NCI-H1436 (cell line): Measurements from ENCODE around the gene TSPAN12.
"Not testable (repeated sequence)": the region's sequence is repeated elsewhere in the genome, so short reads cannot be mapped to it uniquely, and the experiment has no call there.

Experiments used
- DNase-seq: peaks from one replicate; lab custom pipeline; 2025; lab: John Stamatoyannopoulos, UW

The TSPAN12 gene

DNA sequence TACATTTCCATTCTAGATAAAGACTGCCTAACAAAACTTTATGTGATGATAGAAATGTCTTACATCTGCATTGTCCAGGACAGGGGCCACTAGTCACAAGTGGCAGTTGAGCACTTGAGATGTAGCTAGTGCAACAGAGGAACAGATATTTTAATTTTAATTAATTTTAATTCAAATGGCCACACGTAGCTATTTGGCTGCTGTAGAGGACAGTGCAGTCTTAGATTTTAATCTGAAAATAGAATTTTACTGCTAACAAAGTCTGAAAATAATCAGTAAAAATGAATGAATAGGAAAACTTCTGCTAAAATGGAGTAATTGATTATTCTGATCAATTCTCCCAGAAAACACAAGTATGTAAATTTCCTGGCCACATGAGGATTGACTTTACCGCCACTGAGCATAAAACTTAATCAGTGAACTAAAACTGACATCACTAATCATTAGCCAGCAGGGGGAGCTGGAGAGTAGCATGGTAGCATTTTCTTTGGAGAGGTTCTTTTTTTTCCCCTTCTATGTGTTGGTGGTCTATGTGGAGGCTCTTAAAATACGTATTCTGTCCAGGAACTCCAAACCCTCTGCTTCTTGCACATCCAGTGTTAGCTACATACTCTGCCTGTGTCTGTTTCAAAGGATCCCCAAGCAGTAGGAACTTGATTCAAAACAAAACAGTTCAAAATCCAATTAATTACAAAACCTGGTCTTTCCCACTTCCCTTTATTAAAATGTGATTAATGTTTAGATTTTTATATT lies 52.1 kb downstream of the TSPAN12 start:
- DNase-seq, result peak; percentile 45

- no peak for DNase-seq
Measured at GRCh38 chr7:120802751-120803150, 55.2 kb downstream of the TSPAN12 start.

- DNase-seq, result no peak
Measured at GRCh38 chr7:120799813-120800475, 58.0 kb downstream of the TSPAN12 start.

- DNase-seq, result no peak
Measured at GRCh38 chr7:120799147-120799546, 58.8 kb downstream of the TSPAN12 start.

DNA sequence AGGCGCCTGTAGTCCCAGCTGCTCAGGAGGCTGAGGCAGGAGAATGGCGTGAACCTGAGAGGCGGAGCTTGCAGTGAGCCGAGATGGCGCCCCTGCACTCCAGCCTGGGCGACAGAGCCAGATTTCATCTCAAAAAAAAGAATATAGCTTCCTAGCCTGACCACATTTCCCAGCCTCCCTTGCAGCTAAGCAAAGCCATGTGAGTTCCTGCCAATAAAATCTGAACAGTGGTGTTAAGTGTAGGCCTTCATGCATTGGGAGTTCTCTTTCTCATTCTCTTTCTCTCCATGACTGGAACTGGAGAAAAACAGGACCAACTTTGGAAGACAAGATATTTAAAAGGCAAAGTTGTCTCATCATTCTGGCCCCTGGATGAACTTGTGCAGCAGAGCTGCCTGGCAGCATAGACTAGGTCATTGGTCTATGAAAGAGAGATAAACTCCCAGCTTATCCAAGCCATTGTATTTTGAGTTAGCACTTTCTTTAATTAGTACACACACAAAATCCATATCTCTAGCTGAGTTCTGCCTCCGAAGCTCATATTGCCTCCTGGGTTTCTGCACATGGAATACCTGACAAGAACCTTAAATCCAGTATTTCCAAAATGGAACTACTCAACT lies 60.8 kb downstream of the TSPAN12 start:
- DNase-seq, result no peak

GRCh38 chr7:120794106-120794729 lies 63.7 kb downstream of the TSPAN12 start:
- no peak for DNase-seq

GRCh38 chr7:120793213-120793936 lies 64.6 kb downstream of the TSPAN12 start:
- DNase-seq, result no peak

DNA sequence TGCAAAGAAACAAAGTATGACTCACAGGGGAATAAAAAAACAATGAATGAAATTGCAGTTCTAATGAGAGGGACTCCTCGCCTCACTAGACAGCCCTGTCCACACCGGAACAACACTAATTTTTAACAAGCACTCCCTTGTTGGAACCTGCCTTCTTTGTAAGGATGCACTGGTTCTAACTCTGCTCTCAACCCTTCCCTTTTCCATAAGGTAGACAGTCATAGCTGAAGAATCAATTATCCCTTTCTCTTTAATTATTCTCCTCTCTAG lies 65.1 kb downstream of the TSPAN12 start:
- DNase-seq, result no peak

DNA sequence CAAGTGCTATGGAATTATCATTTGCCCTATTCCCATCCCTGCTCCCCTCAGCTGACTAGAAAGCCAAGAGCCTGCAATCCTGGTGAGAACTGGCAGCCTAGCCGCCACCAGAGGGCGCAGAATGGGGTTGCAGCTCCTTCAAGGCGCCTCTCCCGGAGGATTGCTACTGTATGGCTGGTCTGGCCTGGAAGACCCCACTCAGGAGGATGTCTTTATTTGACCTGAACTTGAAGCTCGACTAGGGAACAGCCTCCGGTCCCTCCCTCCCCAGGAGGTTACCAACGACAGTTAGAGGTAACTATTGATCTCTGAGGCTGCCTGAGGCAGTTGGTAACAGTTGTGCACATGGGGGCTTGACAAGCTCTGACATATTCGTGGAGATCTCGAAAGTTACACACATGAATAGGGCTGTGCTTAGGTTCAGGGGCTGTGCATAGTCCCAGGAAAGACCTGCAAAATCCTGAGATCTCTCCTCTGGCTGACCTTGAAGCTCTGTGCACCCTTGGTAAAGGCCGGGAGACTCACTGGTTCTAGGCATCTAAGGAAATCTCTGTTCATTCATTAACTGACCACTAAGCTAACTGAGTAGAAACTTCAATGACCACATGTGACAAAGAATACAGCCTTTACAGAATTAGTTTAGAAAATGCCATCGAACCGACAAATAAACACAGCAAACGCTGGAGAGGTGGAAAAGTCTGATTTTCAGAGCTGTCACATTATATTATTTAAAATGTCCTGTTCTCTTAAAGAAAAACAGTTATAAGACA lies 65.7 kb downstream of the TSPAN12 start:
- DNase-seq, result peak; percentile 38

- DNase-seq, result no peak
Measured at GRCh38 chr7:120785095-120785494, 72.8 kb downstream of the TSPAN12 start.

- no peak for DNase-seq
Measured at GRCh38 chr7:120783721-120784120, 74.2 kb downstream of the TSPAN12 start.

GRCh38 chr7:120783273-120783672 lies 74.7 kb downstream of the TSPAN12 start:
- no peak for DNase-seq

DNA sequence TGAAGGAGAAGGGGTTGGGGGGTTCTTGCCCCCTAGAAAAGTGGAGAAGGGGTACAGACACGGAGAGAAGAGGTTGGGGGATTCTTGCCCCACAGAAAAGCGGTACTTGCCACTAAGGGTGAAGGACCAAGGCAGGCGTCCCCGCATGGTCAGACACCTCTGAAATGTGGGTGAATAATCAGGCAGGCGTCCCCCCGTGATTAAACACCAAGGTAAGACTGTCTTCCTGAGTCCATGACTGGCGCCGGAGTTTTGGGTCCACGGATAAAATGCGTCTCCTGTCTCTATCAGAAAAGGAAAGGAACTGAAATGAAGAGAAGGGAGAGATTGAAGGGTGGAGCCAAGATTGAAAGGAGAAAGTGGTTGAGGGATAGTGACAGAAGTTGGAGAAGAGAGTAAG lies 76.0 kb downstream of the TSPAN12 start:
- not testable (repeated sequence) for DNase-seq

GRCh38 chr7:120780938-120781337 lies 77.0 kb downstream of the TSPAN12 start:
- DNase-seq, result no peak

DNA sequence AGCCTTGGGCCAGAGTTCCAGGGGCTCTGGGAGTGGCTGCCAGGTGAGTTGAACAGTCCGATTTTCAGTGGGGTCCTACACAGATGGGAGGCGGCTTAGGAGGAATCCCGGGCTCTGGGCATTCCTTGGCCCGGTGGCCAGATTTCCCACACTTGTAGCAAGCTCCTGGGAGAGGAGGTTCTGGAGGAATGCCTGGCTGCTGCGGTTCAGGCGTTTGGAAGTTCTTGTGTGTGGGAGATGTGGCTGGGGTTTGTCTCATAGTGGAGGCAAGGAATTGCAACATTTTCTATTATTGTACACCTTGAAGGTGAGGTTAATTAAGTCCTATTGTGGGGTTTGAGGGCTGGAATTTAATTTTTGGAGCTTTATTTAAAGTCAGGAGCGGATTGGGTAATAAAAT lies 77.5 kb downstream of the TSPAN12 start:
- DNase-seq, result not testable (repeated sequence)

GRCh38 chr7:120779078-120779477 lies 78.9 kb downstream of the TSPAN12 start:
- not testable (repeated sequence) for DNase-seq

DNA sequence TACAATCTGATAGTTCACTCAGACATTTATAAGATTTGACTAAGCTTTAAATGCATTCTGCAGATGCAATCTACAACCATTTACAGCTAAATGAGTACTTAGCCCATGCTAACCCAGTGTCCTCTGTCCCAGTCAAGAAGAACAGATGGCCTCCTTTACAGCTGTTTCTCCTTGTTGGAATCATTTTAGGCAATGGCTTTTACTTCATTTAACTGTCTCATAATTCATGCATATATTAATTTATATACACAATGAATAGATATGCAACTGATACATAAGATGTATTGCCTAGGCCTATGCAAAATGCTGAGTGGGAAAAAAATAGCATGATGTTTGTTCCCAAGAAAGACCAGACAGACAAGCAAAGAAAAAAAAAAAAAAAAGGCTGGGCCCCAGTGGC lies 82.2 kb downstream of the TSPAN12 start:
- no peak for DNase-seq

DNA sequence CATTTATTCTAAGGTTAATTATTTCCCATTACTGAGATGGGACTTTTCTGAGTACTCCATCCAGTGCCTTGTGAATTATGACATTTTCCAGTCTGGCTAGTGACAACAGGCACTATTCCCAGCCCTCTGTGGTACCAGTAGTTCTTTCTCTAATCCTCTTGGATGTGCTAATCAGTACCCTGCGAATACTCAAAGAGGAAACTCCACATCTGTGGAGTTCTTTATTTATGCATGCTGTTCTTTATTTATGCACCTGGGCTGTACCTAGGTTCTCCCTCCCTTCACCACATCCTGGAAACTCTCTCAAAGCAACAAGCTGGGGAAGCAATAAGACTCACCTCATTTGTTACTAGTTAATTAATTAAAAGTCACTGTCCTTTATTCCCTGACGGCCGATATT lies 83.5 kb downstream of the TSPAN12 start:
- no peak for DNase-seq

GRCh38 chr7:120770206-120770605 lies 87.7 kb downstream of the TSPAN12 start:
- DNase-seq, result no peak

DNA sequence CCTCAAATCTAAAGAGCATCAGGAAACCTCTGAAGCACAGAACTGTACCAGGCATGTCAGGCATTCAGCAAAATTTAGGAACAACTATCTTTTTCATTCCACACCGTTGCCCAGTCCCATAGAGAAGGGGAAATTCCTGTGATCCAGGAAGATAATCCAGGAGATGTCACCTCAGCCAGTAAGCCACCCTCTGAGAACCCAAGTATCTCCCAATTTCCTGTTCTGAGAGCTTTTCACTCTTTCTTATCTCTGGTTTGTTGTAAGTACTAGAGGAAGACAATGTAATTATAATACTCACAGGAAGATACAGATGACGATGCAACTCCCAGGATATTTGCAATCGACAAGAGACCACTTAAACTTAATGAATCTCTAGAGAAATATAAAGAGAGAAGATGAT lies 97.1 kb downstream of the TSPAN12 start:
- no peak for DNase-seq

- no peak for DNase-seq
Measured at GRCh38 chr7:120760050-120760449, 97.9 kb downstream of the TSPAN12 start.

GRCh38 chr7:120743128-120743527 lies 114.8 kb downstream of the TSPAN12 start:
- DNase-seq, result no peak
